22Rv1 (cell line): ENCODE data around the gene MRTFB.

Experiments
- CTCF ChIP-seq: fragments of 450-650 bp; IDR thresholded peaks from 2 replicates; pipeline ENCODE4 v1.5.1; 2017; ENCODE audit warnings: mild to moderate bottlenecking
- ZFX ChIP-seq: fragments of 450-650 bp; IDR thresholded peaks from 2 replicates; pipeline ENCODE4 v1.6.1; 2017; ENCODE audit warnings: antibody characterized with exemption, borderline replicate concordance

DNA sequence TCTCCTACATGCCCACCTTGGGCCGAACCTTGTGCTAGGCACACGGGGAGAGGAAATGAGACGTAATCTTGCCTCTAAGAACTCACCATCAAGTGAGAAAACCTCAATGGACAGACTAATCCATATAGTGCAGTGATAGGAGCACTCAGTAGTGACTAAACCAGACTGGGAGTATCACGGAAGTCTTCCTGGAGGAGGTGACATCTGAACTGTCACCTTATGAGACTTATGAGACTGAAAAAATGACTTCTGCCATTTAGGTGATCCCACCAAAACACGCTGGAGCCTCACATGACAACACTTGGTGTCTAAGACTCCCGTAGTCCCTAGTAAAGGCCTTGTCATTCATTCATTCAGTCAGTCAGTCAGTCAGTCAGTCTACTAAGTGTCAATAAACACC, 27.3 kb upstream of the MRTFB start:
- TF ChIP-seq CTCF (no peak), ZFX (no peak)
